Coronary artery (tissue), 2 donors: Measurements from ENCODE around the gene TNFRSF18.
A peak's percentile ranks its signal among the peaks of the same experiment; 100 is the strongest.
"Not testable (repeated sequence)": the region's sequence is repeated elsewhere in the genome, so short reads cannot be mapped to it uniquely, and the experiment has no call there.

ENCODE experiments used
- DNase-seq: peaks from one replicate; pipeline ENCODE4 v3.0.0-alpha.2; 2017; ENCODE audit warnings: low spot score
- H3K27ac ChIP-seq, 2 donors: fragments of 200-600 bp; sonication (generic); one replicate each; pipeline ENCODE4 v1.5.1; 2016 to 2019
- H3K4me3 ChIP-seq: fragments of 200-600 bp; sonication (generic); 2 replicates; pipeline ENCODE4 v1.5.1; 2016; ENCODE audit warnings: mild to moderate bottlenecking, moderate library complexity
- TF ChIP-seq, protein P1 (sequence below): fragments of 200-600 bp; sonication (generic); IDR thresholded peaks from one replicate; pipeline ENCODE4 v1.5.1; 2019; ENCODE audit warnings: antibody characterized with exemption

Gene TNFRSF18

GRCh38 chr1:1206376-1206965 is at the start of gene TNFRSF18:
Gene TNFRSF18, minus strand, starts transcription at chr1:1206592. Its CDS starts 21 bp downstream, at chr1:1206571.
- no peak within 1 kb of the TSS for H3K27ac ChIP-seq
- TF ChIP-seq, protein P1, sequence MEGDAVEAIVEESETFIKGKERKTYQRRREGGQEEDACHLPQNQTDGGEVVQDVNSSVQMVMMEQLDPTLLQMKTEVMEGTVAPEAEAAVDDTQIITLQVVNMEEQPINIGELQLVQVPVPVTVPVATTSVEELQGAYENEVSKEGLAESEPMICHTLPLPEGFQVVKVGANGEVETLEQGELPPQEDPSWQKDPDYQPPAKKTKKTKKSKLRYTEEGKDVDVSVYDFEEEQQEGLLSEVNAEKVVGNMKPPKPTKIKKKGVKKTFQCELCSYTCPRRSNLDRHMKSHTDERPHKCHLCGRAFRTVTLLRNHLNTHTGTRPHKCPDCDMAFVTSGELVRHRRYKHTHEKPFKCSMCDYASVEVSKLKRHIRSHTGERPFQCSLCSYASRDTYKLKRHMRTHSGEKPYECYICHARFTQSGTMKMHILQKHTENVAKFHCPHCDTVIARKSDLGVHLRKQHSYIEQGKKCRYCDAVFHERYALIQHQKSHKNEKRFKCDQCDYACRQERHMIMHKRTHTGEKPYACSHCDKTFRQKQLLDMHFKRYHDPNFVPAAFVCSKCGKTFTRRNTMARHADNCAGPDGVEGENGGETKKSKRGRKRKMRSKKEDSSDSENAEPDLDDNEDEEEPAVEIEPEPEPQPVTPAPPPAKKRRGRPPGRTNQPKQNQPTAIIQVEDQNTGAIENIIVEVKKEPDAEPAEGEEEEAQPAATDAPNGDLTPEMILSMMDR, result no peak
- peak within 1 kb of the TSS; percentile 63 for H3K4me3 ChIP-seq
- no peak for DNase-seq

DNA sequence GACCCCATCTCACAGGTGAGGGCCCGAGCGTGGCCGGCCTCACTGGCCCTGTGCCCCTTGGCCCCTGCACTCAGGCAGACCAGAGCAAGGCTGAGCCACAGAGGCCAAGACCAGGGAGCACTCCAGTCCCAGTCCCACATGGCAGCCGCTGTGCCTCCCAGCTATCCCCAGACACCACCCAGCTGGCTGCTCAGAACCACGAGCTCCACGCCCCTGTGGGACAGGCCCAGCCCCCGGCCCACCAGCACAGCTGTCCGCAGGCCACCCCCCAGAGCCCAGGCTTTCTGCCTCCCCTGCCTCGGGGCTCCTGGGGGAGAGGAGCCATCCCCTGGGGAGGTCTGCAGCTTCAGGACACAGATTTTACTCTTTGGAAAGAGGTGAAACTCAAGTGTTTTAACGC is 49.2 kb upstream of the TNFRSF18 start:
- no peak for DNase-seq

GRCh38 chr1:1255078-1255477 is 48.7 kb upstream of the TNFRSF18 start:
- H3K4me3 ChIP-seq, result no peak overlapping the region
- H3K27ac ChIP-seq, result no peak overlapping the region
- TF ChIP-seq, protein P1, result no peak
- no peak for DNase-seq

More for the DNA sequence above, 49.2 kb upstream of the TNFRSF18 start:
- TF ChIP-seq, protein P1, result no peak
- no peak overlapping the region for H3K27ac ChIP-seq
- no peak overlapping the region for H3K4me3 ChIP-seq

- Histone ChIP-seq H3K4me3 (no peak overlapping the region), H3K27ac (no peak overlapping the region)
- TF ChIP-seq, protein P1, result no peak
- DNase-seq, result no peak
These were observed 48.2 kb upstream of the TNFRSF18 start for GRCh38 chr1:1254667-1254998.

GRCh38 chr1:1253972-1254666 is 47.7 kb upstream of the TNFRSF18 start:
- Histone ChIP-seq H3K27ac (no peak overlapping the region), H3K4me3 (no peak overlapping the region)
- TF ChIP-seq, protein P1, result no peak
- no peak for DNase-seq

DNA sequence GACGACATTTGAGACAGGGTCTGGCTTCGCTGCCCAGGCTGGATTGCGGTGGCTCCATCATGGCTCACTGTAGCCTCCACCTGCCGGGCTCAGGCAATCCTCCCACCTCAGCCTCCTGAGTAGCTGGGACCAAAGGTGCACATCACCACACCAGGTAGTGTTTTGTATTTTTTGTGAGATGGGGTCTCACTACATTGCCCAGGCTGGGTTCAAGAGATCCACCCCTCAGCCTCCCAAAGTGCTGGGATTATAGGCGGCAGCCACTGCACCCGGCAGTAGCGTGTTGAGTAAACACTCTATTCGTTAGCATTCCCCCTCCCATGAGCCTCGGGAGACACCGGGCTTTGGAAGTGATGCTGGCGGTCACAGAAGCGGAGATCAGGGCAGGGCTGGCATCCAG is 46.9 kb upstream of the TNFRSF18 start:
- H3K27ac ChIP-seq, result no peak overlapping the region
- no peak for DNase-seq
- TF ChIP-seq, protein P1, result no peak
- no peak overlapping the region for H3K4me3 ChIP-seq

DNA sequence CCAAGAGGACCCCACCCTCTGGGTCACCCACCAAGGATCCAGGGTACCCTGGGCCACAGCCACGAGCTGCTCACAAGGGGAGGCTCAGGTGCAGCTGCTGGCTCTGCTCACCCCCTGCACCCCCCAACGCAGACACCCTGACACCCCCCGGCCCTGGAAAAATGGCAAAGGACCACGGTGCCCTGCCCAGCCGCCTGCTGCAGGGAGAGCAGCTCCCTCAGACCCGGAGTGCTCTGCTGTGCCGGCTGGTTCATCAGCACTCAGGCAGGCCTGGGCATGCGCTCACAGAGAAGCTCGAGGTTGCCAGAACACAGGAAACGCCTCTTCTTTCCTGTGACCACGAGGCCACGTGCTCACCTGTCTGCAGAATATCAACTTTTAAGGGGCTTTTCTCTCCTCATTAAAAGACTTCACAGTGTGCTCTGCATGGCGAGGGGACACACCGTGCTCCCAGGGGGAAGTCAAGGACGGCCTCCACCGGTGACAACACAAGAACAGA is 44.4 kb upstream of the TNFRSF18 start:
- no peak for DNase-seq
- Histone ChIP-seq H3K4me3 (no peak overlapping the region), H3K27ac (no peak overlapping the region)
- TF ChIP-seq, protein P1, result no peak

DNA sequence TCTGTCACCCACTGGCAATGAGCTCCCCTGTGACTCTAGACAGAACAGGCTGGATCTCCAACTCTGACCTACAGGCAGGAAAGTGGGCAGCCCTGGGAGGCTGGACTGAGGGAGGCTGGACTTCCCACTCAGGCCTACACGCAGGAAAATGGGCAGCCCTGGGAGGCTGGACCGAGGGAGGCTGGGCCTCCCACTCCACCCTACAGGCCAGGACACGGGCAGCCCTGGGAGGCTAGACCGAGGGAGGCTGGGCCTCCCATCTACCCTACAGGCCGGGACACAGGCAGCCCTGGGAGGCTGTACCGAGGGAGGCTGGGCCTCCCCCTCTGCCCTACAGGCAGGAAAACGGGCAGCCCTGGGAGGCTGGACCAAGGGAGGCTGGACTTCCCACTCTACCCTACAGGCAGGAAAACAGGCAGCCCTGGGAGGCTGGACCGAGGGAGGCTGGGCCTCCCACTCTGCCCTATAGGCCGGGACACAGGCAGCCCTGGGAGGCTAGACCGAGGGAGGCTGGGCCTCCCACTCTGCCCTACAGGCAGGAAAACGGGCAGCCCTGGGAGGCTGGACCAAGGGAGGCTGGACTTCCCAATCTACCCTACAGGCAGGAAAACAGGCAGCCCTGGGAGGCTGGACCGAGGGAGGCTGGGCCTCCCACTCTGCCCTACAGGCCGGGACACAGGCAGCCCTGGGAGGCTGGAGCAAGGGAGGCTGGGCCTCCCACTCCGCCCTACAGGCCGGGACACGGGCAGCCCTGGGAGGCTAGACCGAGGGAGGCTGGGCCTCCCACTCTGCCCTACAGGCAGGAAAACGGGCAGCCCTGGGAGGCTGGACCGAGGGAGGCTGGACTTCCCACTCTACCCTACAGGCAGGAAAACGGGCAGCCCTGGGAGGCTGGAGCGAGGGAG is 41.9 kb upstream of the TNFRSF18 start:
- not testable (repeated sequence) for H3K4me3 ChIP-seq

More for the DNA sequence above, 41.9 kb upstream of the TNFRSF18 start:
- not testable (repeated sequence) for DNase-seq, H3K27ac ChIP-seq
